DND-41 (cell line): Measurements from ENCODE around the gene ERBB2.

Experiments
- CTCF ChIP-seq: IDR thresholded peaks from 2 replicates; pipeline ENCODE4 v1.5.1; 2012; ENCODE audit warnings: borderline replicate concordance, low read length, moderate library complexity, mild to moderate bottlenecking; ENCODE audit not compliant: poor library complexity, severe bottlenecking; ENCODE audit errors: extremely low read depth
- EZH2 ChIP-seq: IDR thresholded peaks from 3 replicates; pipeline ENCODE4 v1.6.1; 2012; ENCODE audit warnings: borderline replicate concordance, low read depth, mild to moderate bottlenecking, moderate library complexity, low read length, inconsistent platforms; ENCODE audit not compliant: severe bottlenecking

GRCh38 chr17:39673335-39674081 lies 26.4 kb upstream of the ERBB2 start:
- no peak for TF ChIP-seq CTCF
- TF ChIP-seq EZH2, result no peak
